ENCODE measurements around the gene DDI2. TPM values are rescaled to one million over a fixed set of nuclear protein-coding genes. Genes with fewer than 3 reads are reported as not detected.

The DDI2 gene
- total and polyA plus RNA-seq, 9 of the 15 experiments (the other 6 are each of a cell fraction or from before 2014, with no cell fraction given) = 6.5 to 48.4 (median 21.2) TPM

GRCh38 chr1:15620155-15620545, 2.9 kb downstream of the DDI2 start (continued):
- TF ChIP-seq HMGXB4 (CRISPR knock-in tag; IDR thresholded peaks at IDR 0.05) = no peak
- TF ChIP-seq RFX1 (IDR thresholded peaks at IDR 0.05) = no peak
- TF ChIP-seq KLF1 (tag; IDR thresholded peaks at IDR 0.05) = no peak
- TF ChIP-seq CREM (IDR thresholded peaks at IDR 0.05; ENCODE audit: low read depth) = 0 out of 2 replicates have a peak, but pooled peaks have one; percentile 4
- TF ChIP-seq CHD2 (IDR thresholded peaks at IDR 0.05; ENCODE audit: low read depth, low read length) = no peak
- no peak for TF ChIP-seq TGIF2 (CRISPR knock-in tag; IDR thresholded peaks at IDR 0.05)

- H3K27ac ChIP-seq (ENCODE audit: extremely low read depth, low read depth, low read length) = peak overlapping the region; percentile 45; the same call in 2 of the 3 replicates
- no peaks in the 10 kb centered on the region for H3K27me3 ChIP-seq (ENCODE audit: control insufficient read depth in 2 of 2, insufficient read depth in 2 of 2, low read length in 2 of 2)
- 0 out of 2 replicates have a peak overlapping the region, but pooled peaks have one; percentile 8 for H3K4me3 ChIP-seq
- no TSS peak for BruUV-seq (replicated peaks)
- peaks cover 40% of the 10 kb centered on the region for H3K36me3 ChIP-seq (ENCODE audit: control insufficient read depth, insufficient read depth, low read length)
- H3K9ac ChIP-seq (ENCODE audit: insufficient read depth in 1 of 2, low read depth in 2 of 2, low read length in 2 of 2) = peak overlapping the region; percentile 39 to 64; a peak in 3 of 4 replicates
- ChIA-PET POLR2A (interaction anchor here (0.5 to 1.9 kb wide), 5 partner anchors 10 to 95 kb away, joined by 3 to 8 read pairs (median 3); no protein-coding TSS in a partner anchor), CTCF (ENCODE audit: low intra/inter-chr PET ratio) (no interaction called here)
- in situ Hi-C loops (cut with MboI) (no loop called here), intact Hi-C loops (cut with micrococcal nuclease) (loop anchor here (5.0 kb wide), 1 partner anchor 79 kb away; no protein-coding TSS in a partner anchor)
- no peak for DNase-seq (ENCODE audit: extremely low read depth in 1 of 4, low spot score in 3 of 4)
- H3K9me3 ChIP-seq (replicated peaks; ENCODE audit: control insufficient read depth, insufficient read depth, low read depth, low read length) = no peaks in the 10 kb centered on the region
- no peak for FAIRE-seq
- H3K79me2 ChIP-seq (ENCODE audit: control insufficient read depth, insufficient read depth, low read length) = peaks cover 88% of the 10 kb centered on the region
- ATAC-seq = no peak
- peaks cover 9% of the 10 kb centered on the region; the same call in 1 of the 2 replicates for H4K20me1 ChIP-seq (replicated peaks; ENCODE audit: control insufficient read depth, insufficient read depth, low read length)
- peaks cover 28 to 54% of the 10 kb centered on the region in 2 experiments for H3K4me1 ChIP-seq (replicated peaks in 1 of 2; ENCODE audit: control insufficient read depth in 2 of 2, insufficient read depth in 2 of 2, low read length in 2 of 2)
- H2AFZ ChIP-seq (ENCODE audit: low read depth, low read length) = no peak overlapping the region
- TF ChIP-seq HDGF (IDR thresholded peaks at IDR 0.05) (peak; percentile 72; the same call in 1 of the 2 replicates), ZNF324 (CRISPR knock-in tag; IDR thresholded peaks at IDR 0.05) (no peak)
- peak overlapping the region; percentile 97 for H3K4me2 ChIP-seq (ENCODE audit: insufficient read depth, low read length)
- no peaks in the 10 kb centered on the region for H3K9me1 ChIP-seq (ENCODE audit: control insufficient read depth, insufficient read depth, low read length)
- WGBS (ENCODE audit: insufficient coverage, low coverage, missing lambda C conversion rate) = 74% methylated on average over 7 of the region's 7 CpGs
These were observed 3.8 kb downstream of the DDI2 start for GRCh38 chr1:15620902-15621682.
